Measurements from ENCODE around the gene CD59. TPM values are rescaled to one million over a fixed set of nuclear protein-coding genes. Genes with fewer than 3 reads are reported as not detected.

CD59 gene
- total and polyA plus RNA-seq, 10 of the 15 experiments (the other 5 are each of a cell fraction or from before 2014, with no cell fraction given): 55.5 to 256 (median 181) TPM

DNA sequence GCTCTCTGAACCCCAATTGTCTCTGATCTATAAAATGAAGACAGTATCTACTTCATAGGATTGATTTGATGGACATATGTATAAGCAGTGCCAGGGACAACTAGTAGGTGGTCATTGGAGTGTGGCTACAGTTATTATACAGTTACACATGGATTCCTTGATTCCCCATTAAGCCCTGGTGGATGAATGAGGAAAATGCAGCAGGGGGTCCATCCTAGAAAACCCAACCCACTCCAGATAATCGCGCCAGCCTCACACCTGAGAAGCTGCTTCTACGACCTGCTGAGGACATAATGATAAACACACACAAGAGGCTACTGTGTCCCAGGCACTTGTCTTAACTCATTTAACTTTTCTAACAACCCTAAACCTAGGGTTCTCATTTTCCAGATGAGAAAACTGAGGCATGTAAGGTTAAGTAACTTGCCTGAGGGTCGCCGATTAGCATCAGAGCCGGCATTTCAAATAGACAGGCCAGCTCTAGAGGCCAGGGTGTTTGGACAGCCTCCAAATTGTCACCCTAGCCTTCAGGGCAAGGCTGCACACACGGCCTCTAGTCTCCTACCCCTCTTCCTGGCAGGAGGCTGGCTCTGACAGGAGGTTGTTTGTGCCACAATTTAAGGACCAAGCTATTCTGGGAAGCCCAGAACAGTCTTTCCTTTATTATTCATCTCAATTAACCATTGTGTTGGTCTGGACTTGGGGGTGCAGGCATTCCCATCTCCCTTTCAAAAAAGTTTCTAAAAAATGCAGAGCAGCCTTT, 31.8 kb downstream of the CD59 start (continued):
- TF ChIP-seq ZNF217 (IDR thresholded peaks at IDR 0.05) (no peak), RELA (IDR thresholded peaks at IDR 0.05; ENCODE audit: borderline replicate concordance, partially characterized antibody) (no peak), FOS (IDR thresholded peaks at IDR 0.05; ENCODE audit: borderline replicate concordance, extremely low read depth, insufficient read length) (no peak), CREM (IDR thresholded peaks at IDR 0.05; ENCODE audit: low read depth) (no peak)
- TF ChIP-seq, protein P1, sequence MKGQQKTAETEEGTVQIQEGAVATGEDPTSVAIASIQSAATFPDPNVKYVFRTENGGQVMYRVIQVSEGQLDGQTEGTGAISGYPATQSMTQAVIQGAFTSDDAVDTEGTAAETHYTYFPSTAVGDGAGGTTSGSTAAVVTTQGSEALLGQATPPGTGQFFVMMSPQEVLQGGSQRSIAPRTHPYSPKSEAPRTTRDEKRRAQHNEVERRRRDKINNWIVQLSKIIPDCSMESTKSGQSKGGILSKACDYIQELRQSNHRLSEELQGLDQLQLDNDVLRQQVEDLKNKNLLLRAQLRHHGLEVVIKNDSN (IDR thresholded peaks at IDR 0.05; ENCODE audit: borderline replicate concordance, extremely low read length, insufficient read depth, low read depth, low read length): no peak

DNA sequence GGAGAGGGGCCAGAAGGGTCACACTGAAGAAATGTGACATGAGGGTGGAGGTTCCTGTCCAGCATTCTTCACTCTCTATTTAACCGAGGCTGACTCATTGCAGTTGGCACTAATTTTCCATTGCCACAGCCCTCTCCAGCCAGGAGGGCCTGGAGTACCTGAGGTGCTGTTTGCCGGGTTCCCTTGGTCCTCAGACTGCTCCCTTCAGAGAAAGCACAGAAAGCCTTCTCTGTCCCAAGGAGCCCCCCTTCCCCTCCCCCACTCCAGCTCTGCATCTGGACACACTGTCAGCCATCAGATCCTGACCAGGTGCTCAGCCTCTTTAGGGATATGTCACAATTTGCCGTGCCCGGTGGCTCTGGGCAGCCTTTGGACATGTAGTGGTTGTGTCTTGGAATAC, 32.4 kb downstream of the CD59 start:
- H3K4me2 ChIP-seq (ENCODE audit: control insufficient read depth, insufficient read depth): no peak overlapping the region
- ATAC-seq: no peak
- in situ Hi-C loops (cut with MboI) (no loop called here), intact Hi-C loops (cut with micrococcal nuclease; ENCODE audit: unreplicated experiment) (loop anchor here (5.0 kb wide), 1 partner anchor 34 kb away; the partner anchor contains the start of gene CD59)
- ChIA-PET SMC1A (ENCODE audit: uncharacterized antibody, unreplicated experiment) (interaction anchor here (3.0 kb wide), 1 partner anchor 39 kb away, joined by 13 read pairs; no protein-coding TSS in a partner anchor), CTCF (no interaction called here), RAD21 (ENCODE audit: unreplicated experiment) (interaction anchor here (1.2 kb wide), 1 partner anchor 10 kb away, joined by 3 read pairs; no protein-coding TSS in a partner anchor), POLR2A (no interaction called here)
- no peak for DNase-seq (ENCODE audit: low read depth, low spot score)
- no peaks in the 10 kb centered on the region for H3K9me3 ChIP-seq (replicated peaks; ENCODE audit: control insufficient read depth, insufficient read depth, low read length)
- H3K36me3 ChIP-seq (ENCODE audit: control insufficient read depth in 2 of 2, insufficient read depth in 2 of 2, low read length in 1 of 2): peaks cover 0 to 11% of the 10 kb centered on the region in 2 experiments; a peak in 3 of 4 replicates
- FAIRE-seq: no peak
- no peaks in the 10 kb centered on the region for H4K20me1 ChIP-seq (ENCODE audit: control insufficient read depth, insufficient read depth)
- H3K27me3 ChIP-seq (replicated peaks in 1 of 2; ENCODE audit: control insufficient read depth in 2 of 2, insufficient read depth in 2 of 2, low read length in 1 of 2): no peaks in the 10 kb centered on the region
- H3K4me3 ChIP-seq: no peak overlapping the region
- no peak overlapping the region for H2AFZ ChIP-seq (ENCODE audit: control insufficient read depth, low read depth, low read length)
- H3K27ac ChIP-seq (ENCODE audit: control insufficient read depth, insufficient read depth): no peak overlapping the region
- peaks cover 8% of the 10 kb centered on the region; the same call in 1 of the 2 replicates for H3K4me1 ChIP-seq (ENCODE audit: control insufficient read depth, insufficient read depth, low read length)
- H3K79me2 ChIP-seq (ENCODE audit: control insufficient read depth, insufficient read depth, low read length): no peaks in the 10 kb centered on the region
- H3K9ac ChIP-seq (ENCODE audit: control insufficient read depth, insufficient read depth, low read length): no peak overlapping the region
- no TSS peak for BruUV-seq (replicated peaks)
- WGBS (ENCODE audit: insufficient coverage, insufficient replicate concordance, low lambda C conversion rate, missing lambda C conversion rate): 82% methylated on average over 4 of the region's 4 CpGs
- TF ChIP-seq, protein P2, sequence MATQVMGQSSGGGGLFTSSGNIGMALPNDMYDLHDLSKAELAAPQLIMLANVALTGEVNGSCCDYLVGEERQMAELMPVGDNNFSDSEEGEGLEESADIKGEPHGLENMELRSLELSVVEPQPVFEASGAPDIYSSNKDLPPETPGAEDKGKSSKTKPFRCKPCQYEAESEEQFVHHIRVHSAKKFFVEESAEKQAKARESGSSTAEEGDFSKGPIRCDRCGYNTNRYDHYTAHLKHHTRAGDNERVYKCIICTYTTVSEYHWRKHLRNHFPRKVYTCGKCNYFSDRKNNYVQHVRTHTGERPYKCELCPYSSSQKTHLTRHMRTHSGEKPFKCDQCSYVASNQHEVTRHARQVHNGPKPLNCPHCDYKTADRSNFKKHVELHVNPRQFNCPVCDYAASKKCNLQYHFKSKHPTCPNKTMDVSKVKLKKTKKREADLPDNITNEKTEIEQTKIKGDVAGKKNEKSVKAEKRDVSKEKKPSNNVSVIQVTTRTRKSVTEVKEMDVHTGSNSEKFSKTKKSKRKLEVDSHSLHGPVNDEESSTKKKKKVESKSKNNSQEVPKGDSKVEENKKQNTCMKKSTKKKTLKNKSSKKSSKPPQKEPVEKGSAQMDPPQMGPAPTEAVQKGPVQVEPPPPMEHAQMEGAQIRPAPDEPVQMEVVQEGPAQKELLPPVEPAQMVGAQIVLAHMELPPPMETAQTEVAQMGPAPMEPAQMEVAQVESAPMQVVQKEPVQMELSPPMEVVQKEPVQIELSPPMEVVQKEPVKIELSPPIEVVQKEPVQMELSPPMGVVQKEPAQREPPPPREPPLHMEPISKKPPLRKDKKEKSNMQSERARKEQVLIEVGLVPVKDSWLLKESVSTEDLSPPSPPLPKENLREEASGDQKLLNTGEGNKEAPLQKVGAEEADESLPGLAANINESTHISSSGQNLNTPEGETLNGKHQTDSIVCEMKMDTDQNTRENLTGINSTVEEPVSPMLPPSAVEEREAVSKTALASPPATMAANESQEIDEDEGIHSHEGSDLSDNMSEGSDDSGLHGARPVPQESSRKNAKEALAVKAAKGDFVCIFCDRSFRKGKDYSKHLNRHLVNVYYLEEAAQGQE (IDR thresholded peaks at IDR 0.05; ENCODE audit: low read depth, low read length): no peak
- TF ChIP-seq ESRRA (IDR thresholded peaks at IDR 0.05; ENCODE audit: low read length): no peak
- no peak for TF ChIP-seq EED (IDR thresholded peaks at IDR 0.05; ENCODE audit: low read depth)
- no peak for TF ChIP-seq MTA3 (IDR thresholded peaks at IDR 0.05; ENCODE audit: borderline replicate concordance, low read length)
- TF ChIP-seq, protein P3, sequence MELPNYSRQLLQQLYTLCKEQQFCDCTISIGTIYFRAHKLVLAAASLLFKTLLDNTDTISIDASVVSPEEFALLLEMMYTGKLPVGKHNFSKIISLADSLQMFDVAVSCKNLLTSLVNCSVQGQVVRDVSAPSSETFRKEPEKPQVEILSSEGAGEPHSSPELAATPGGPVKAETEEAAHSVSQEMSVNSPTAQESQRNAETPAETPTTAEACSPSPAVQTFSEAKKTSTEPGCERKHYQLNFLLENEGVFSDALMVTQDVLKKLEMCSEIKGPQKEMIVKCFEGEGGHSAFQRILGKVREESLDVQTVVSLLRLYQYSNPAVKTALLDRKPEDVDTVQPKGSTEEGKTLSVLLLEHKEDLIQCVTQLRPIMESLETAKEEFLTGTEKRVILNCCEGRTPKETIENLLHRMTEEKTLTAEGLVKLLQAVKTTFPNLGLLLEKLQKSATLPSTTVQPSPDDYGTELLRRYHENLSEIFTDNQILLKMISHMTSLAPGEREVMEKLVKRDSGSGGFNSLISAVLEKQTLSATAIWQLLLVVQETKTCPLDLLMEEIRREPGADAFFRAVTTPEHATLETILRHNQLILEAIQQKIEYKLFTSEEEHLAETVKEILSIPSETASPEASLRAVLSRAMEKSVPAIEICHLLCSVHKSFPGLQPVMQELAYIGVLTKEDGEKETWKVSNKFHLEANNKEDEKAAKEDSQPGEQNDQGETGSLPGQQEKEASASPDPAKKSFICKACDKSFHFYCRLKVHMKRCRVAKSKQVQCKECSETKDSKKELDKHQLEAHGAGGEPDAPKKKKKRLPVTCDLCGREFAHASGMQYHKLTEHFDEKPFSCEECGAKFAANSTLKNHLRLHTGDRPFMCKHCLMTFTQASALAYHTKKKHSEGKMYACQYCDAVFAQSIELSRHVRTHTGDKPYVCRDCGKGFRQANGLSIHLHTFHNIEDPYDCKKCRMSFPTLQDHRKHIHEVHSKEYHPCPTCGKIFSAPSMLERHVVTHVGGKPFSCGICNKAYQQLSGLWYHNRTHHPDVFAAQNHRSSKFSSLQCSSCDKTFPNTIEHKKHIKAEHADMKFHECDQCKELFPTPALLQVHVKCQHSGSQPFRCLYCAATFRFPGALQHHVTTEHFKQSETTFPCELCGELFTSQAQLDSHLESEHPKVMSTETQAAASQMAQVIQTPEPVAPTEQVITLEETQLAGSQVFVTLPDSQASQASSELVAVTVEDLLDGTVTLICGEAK (IDR thresholded peaks at IDR 0.05; ENCODE audit: borderline replicate concordance): no peak
- no peak for TF ChIP-seq MEF2B (IDR thresholded peaks at IDR 0.05; ENCODE audit: partially characterized antibody, poor library complexity, severe bottlenecking)
